Body of pancreas (tissue), 4 donors: ENCODE measurements around the gene SLC8A2. TPM values are rescaled to one million over a fixed set of nuclear protein-coding genes. Genes with fewer than 3 reads are reported as not detected.

Source experiments
- ATAC-seq: fragments of 150-250 bp; one replicate; pipeline ENCODE4 v1.9.1; 2016
- DNase-seq, 4 donors: peaks; one replicate each; pipeline ENCODE4 v3.0.0-alpha.2; 2019
- H3K27ac ChIP-seq, 4 donors: fragments of 200-600 bp; sonication (generic); 1 replicate in 3 of 4; 2 replicates in 1 of 4; pipeline versions ENCODE4 v1.5.1 to v1.6.1; 2016 to 2019; ENCODE audit warnings: mild to moderate bottlenecking in 1 of 4, mixed read lengths in 1 of 4, moderate library complexity in 1 of 4
- H3K27me3 ChIP-seq, 2 donors: fragments of 200-600 bp; sonication (generic); one replicate each; pipeline ENCODE4 v1.6.0; 2016; ENCODE audit warnings: mild to moderate bottlenecking in 1 of 2
- H3K36me3 ChIP-seq, 2 donors: fragments of 200-600 bp; sonication (generic); replicated peaks in 1 of 2; 2 replicates each; pipeline ENCODE4 v1.5.1; 2016; ENCODE audit warnings: low read depth in 2 of 2; ENCODE audit not compliant: insufficient read depth in 1 of 2
- H3K4me1 ChIP-seq: fragments of 200-600 bp; sonication (generic); one replicate; pipeline ENCODE4 v1.6.0; 2016
- H3K4me3 ChIP-seq, 2 donors: fragments of 200-600 bp; sonication (generic); 1 replicate in 1 of 2; 2 replicates in 1 of 2; pipeline ENCODE4 v1.5.1; 2016 to 2019
- H3K9me3 ChIP-seq, 3 donors: fragments of 200-600 bp; sonication (generic); 1 replicate in 2 of 3; 2 replicates in 1 of 3; pipeline ENCODE4 v1.5.1; 2016
- POLR2A ChIP-seq, 3 donors: fragments of 450-650 bp; IDR thresholded peaks; one replicate each; pipeline ENCODE4 v1.6.1; 2016; ENCODE audit warnings: antibody characterized with exemption in 3 of 3, mild to moderate bottlenecking in 2 of 3
- WGBS, 2 donors: methylation state at CpG; one replicate each; pipeline ENCODE4 v1.1.5; 2017; 5-methylcytosine and 5-hydroxymethylcytosine counted together
- intact Hi-C: fragments of 100-400 bp; cut with DNase I; formaldehyde crosslinking; loops from one replicate; pipeline ENCODE4 v1.15.1; 2023
- total RNA-seq, 2 donors: library from RNA; depleted of rRNA; stranded (reverse); fragments of >200 nt; gene quantifications; one replicate each; pipeline ENCODE4 v1.1.0, GENCODE V29; 2016
- TF ChIP-seq, protein P1 (sequence below), 7 experiments: fragments of 450-650 bp in 4 of 7; fragments of 200-600 bp in 3 of 7; sonication (generic) in 3 of 7; IDR thresholded peaks; one replicate each; pipeline ENCODE4 v1.5.1; 2016 to 2019; ENCODE audit warnings: antibody characterized with exemption in 7 of 7

The SLC8A2 gene
- total RNA-seq, 2 donors from 2014 or later = 8.0 to 31.6 TPM

DNA sequence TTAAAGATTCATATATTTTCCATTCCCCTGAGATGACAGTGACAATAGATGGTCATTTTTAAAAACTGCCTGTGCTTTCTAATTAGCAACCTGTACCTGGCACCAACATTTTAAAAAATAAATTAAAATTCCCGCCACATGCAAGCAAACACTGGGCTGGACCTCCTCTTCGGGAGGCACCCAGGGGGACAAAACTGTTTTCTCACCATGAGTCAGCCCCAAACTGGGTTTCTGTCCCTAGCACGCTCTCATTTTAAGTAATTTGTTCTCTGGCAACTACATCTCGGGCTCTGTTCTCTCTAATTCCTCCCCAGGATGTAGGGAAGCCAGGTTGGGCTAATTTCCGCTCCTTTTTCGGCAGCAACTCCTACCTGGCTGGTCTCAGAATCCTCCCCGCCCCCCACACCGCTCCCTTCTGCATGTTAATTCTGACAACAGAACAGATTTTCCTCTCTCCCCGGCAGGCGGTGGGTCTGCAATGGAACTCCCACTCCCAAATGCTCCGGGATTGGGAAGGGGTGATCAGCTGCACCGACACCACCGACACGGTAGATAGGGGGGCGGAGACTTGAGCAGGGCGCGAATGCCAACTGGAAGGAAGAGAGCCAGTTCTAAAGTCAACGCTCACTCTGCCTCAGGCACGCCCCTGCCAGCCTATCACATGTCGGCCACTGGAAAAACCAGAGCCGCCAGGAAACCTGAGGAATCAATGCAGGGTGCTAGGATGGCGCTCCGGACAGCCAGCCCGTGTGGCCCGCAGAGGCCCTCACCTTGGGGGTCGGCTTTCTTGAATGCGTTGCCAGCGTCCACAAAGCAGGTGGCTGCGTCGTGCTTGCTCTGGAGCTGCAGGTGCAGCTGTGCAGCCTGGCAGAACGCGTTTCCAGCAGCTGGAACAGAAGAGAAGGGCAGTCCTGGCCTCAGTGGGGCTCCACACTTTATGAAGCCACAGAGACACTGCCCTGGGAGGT lies 28.5 kb upstream of the SLC8A2 start:
- H3K9me3 ChIP-seq = no peaks in the 10 kb centered on the region
- no peak overlapping the region for H3K27ac ChIP-seq
- ATAC-seq (no peak), DNase-seq (no peak)
- H3K4me1 ChIP-seq = peaks cover 8% of the 10 kb centered on the region
- peaks cover 0 to 18% of the 10 kb centered on the region in 2 donors for H3K36me3 ChIP-seq
- intact Hi-C loops = no loop called here
- 86 to 89% methylated on average over 25 to 32 of the region's 32 CpGs for WGBS, 2 donors
- no peak overlapping the region for H3K4me3 ChIP-seq
- TF ChIP-seq, protein P1, sequence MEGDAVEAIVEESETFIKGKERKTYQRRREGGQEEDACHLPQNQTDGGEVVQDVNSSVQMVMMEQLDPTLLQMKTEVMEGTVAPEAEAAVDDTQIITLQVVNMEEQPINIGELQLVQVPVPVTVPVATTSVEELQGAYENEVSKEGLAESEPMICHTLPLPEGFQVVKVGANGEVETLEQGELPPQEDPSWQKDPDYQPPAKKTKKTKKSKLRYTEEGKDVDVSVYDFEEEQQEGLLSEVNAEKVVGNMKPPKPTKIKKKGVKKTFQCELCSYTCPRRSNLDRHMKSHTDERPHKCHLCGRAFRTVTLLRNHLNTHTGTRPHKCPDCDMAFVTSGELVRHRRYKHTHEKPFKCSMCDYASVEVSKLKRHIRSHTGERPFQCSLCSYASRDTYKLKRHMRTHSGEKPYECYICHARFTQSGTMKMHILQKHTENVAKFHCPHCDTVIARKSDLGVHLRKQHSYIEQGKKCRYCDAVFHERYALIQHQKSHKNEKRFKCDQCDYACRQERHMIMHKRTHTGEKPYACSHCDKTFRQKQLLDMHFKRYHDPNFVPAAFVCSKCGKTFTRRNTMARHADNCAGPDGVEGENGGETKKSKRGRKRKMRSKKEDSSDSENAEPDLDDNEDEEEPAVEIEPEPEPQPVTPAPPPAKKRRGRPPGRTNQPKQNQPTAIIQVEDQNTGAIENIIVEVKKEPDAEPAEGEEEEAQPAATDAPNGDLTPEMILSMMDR (IDR thresholded peaks at IDR 0.05) = no peak
- TF ChIP-seq POLR2A (IDR thresholded peaks at IDR 0.05) = no peak
- no peaks in the 10 kb centered on the region for H3K27me3 ChIP-seq

DNA sequence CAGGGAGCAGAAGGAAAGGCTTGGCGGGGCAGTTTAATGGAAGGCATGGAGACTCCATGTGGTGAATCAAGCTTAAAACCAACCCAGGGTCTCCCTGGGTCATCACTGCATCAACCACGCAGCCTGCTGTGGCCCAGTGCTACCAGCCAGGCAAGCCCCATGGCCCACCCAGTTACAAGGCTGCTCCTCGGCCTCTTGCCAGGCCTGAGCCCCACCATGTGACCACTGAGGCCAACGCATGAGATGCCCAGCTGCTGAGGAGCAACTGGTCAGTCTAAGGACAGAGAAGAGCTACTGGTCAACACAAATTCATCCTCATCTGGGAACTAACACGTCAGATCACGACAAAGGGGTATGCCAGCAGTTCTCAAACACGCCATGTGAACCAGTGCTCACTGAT lies 27.7 kb upstream of the SLC8A2 start:
- DNase-seq = no peak
- no peak for TF ChIP-seq POLR2A (IDR thresholded peaks at IDR 0.05)
- TF ChIP-seq, protein P1 (IDR thresholded peaks at IDR 0.05) = no peak
- Histone ChIP-seq H3K27ac (no peak overlapping the region), H3K27me3 (no peaks in the 10 kb centered on the region), H3K36me3 (peaks cover 0 to 18% of the 10 kb centered on the region in 2 donors), H3K9me3 (no peaks in the 10 kb centered on the region), H3K4me1 (peaks cover 8% of the 10 kb centered on the region), H3K4me3 (no peak overlapping the region)
- no peak for ATAC-seq
- 83 to 95% methylated on average over 6 to 7 of the region's 7 CpGs for WGBS, 2 donors
- intact Hi-C loops = no loop called here

DNA sequence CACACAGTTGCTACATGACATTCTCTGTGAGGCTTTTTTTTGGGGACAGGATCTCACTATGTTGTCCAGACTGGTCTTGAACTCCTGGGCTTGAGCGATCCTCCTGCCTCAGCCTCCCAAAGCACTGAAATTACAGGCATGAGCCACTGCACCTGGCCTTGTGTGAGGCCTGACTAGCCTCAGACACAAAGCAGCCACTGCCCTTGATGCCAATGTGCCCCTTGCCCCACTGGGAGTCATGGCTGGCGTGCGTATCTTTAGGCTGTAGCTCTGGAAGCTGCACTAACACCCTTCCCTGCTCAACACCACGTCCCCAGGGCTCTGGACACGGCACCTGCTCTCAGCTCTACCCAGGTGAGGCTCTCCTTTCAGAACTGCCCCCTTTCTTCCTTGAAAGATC lies 26.9 kb upstream of the SLC8A2 start:
- DNase-seq = no peak
- 91 to 93% methylated on average over 5 of the region's 5 CpGs for WGBS, 2 donors
- ATAC-seq = no peak
- intact Hi-C loops = no loop called here
- Histone ChIP-seq H3K27me3 (no peaks in the 10 kb centered on the region), H3K4me1 (peaks cover 8% of the 10 kb centered on the region), H3K9me3 (no peaks in the 10 kb centered on the region), H3K4me3 (no peak overlapping the region), H3K36me3 (peaks cover 0 to 16% of the 10 kb centered on the region in 2 donors), H3K27ac (no peak overlapping the region)
- no peak for TF ChIP-seq POLR2A (IDR thresholded peaks at IDR 0.05)
- TF ChIP-seq, protein P1 (IDR thresholded peaks at IDR 0.05) = no peak

DNA sequence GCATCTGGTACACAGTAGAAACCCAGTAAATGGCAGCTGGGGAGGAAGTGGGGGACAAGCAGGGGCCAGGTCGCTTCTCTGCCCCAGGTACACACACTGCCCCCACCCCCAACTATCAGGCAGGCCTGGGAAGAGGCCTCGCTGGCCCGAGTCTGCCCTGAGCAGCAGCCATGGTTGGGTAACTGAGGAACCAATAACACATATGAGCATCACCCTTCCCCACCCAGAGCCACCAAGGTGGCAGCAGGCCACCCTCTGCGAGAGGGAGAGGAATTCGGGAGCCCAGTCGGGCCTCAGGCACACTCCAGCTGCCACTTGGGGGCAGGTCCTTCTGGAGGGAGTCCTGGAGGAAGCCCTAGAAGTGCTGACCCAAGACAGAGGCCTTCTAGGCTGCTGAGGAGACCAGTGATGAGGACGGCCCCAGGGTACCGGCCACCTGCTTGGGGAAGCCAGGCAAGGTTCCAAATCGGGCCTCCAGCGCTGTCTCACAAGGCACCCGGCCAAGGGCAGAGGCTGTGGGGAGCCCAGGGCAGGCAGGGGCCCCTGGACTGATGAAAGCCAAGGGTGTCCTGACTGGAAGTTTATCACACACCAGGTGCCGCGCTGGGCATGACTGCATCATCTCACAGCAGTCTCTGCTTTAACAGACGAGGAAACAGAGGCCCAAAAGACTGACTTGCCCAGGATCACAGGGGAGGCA lies 26.3 kb upstream of the SLC8A2 start:
- Histone ChIP-seq H3K27ac (no peak overlapping the region), H3K4me1 (peaks cover 8% of the 10 kb centered on the region), H3K9me3 (no peaks in the 10 kb centered on the region), H3K36me3 (peaks cover 0 to 18% of the 10 kb centered on the region in 2 donors), H3K4me3 (no peak overlapping the region), H3K27me3 (no peaks in the 10 kb centered on the region)
- WGBS, 2 donors = 59 to 100% methylated on average over 1 to 14 of the region's 14 CpGs
- intact Hi-C loops = no loop called here
- DNase-seq (no peak), ATAC-seq (no peak)
- TF ChIP-seq, protein P1 (IDR thresholded peaks at IDR 0.05) = no peak
- TF ChIP-seq POLR2A (IDR thresholded peaks at IDR 0.05) = no peak
